ENCODE results near the gene GCLC. TPM values are rescaled to one million over a fixed set of nuclear protein-coding genes. Genes with fewer than 3 reads are reported as not detected.

GCLC gene
- polyA plus RNA-seq, 3 donors: 6.4 to 15.7 (median 10.1) TPM

DNA sequence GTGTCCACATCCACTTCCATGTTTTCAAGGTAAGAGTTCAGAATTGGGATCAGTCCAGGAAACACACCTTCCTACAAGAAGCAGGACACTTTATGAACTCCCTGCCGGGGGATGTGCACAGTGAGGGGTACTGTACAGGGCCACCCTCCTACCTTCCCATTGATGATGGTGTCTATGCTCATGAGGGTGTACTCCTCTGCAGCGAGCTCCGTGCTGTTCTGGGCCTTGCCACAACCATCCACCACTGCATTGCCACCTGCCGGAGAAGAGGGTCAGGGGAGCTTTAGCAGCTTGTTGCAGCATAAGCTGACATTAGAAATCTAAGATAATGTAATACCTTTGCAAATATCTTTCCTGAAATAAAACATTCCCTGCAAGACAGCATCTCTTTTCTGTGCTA is 44.8 kb downstream of the GCLC start:
- H3K27me3 ChIP-seq (ENCODE audit: control insufficient read depth in 2 of 2, insufficient read depth in 2 of 2, low read length in 2 of 2): no peaks in the 10 kb centered on the region
- intact Hi-C loops (cut with micrococcal nuclease): no loop called here
- no peaks in the 10 kb centered on the region for H4K20me1 ChIP-seq (ENCODE audit: insufficient read depth, low read length)
- no peak overlapping the region for H2AFZ ChIP-seq (ENCODE audit: insufficient read depth, low read depth, low read length, poor library complexity, severe bottlenecking)
- Mint-ChIP-seq H3K27ac (no peak overlapping the region), H3K36me3 (peaks cover 70 to 71% of the 10 kb centered on the region in 2 donors), H3K27me3 (ENCODE audit: low read depth in 3 of 3) (peaks cover 0 to 2% (median 0%) of the 10 kb centered on the region in 3 donors), H3K9me3 (no peaks in the 10 kb centered on the region), H3K4me3 (no peak overlapping the region), H3K4me1 (peaks cover 8% of the 10 kb centered on the region)
- H3K36me3 ChIP-seq (replicated peaks in 1 of 2; ENCODE audit: control insufficient read depth in 1 of 2, insufficient read depth in 2 of 2, low read length in 2 of 2): peaks cover 66 to 86% of the 10 kb centered on the region in 2 donors
- no peaks in the 10 kb centered on the region for H3K79me2 ChIP-seq (ENCODE audit: insufficient read depth, low read length)
- H3K27ac ChIP-seq (ENCODE audit: low read depth in 1 of 2, low read length in 2 of 2): no peak overlapping the region
- no peaks in the 10 kb centered on the region for H3K9me3 ChIP-seq (replicated peaks in 1 of 2; ENCODE audit: control insufficient read depth in 1 of 2, insufficient read depth in 1 of 2, low read length in 2 of 2)
- no peak overlapping the region for H3K4me3 ChIP-seq (replicated peaks in 1 of 3; ENCODE audit: low read depth in 2 of 3, low read length in 3 of 3)
- no peak for TF ChIP-seq CTCF (IDR thresholded peaks at IDR 0.05)
- DNase-seq: no peak
- peaks cover 4% of the 10 kb centered on the region in 2 donors for H3K4me1 ChIP-seq (ENCODE audit: control insufficient read depth in 1 of 2, insufficient read depth in 2 of 2, low read length in 2 of 2)
- no peak overlapping the region for H3K9ac ChIP-seq (ENCODE audit: insufficient read depth, low read length, poor library complexity, severe bottlenecking)
- 100% methylated on average over 1 of the region's 4 CpGs for WGBS (ENCODE audit: insufficient coverage)
- H3K4me2 ChIP-seq (replicated peaks; ENCODE audit: extremely low read depth, low read length, poor library complexity, severe bottlenecking): no peak overlapping the region

GRCh38 chr6:53499094-53499493 is 45.8 kb downstream of the GCLC start:
- Histone ChIP-seq H2AFZ (ENCODE audit: insufficient read depth, low read depth, low read length, poor library complexity, severe bottlenecking) (no peak overlapping the region), H3K4me2 (replicated peaks; ENCODE audit: extremely low read depth, low read length, poor library complexity, severe bottlenecking) (no peak overlapping the region), H3K27me3 (ENCODE audit: control insufficient read depth in 2 of 2, insufficient read depth in 2 of 2, low read length in 2 of 2) (no peaks in the 10 kb centered on the region), H3K27ac (ENCODE audit: low read depth in 1 of 2, low read length in 2 of 2) (no peak overlapping the region), H3K79me2 (ENCODE audit: insufficient read depth, low read length) (no peaks in the 10 kb centered on the region), H3K9ac (ENCODE audit: insufficient read depth, low read length, poor library complexity, severe bottlenecking) (no peak overlapping the region), H4K20me1 (ENCODE audit: insufficient read depth, low read length) (no peaks in the 10 kb centered on the region), H3K4me3 (replicated peaks in 1 of 3; ENCODE audit: low read depth in 2 of 3, low read length in 3 of 3) (no peak overlapping the region), H3K4me1 (ENCODE audit: control insufficient read depth in 1 of 2, insufficient read depth in 2 of 2, low read length in 2 of 2) (no peaks in the 10 kb centered on the region), H3K9me3 (replicated peaks in 1 of 2; ENCODE audit: control insufficient read depth in 1 of 2, insufficient read depth in 1 of 2, low read length in 2 of 2) (no peaks in the 10 kb centered on the region), H3K36me3 (replicated peaks in 1 of 2; ENCODE audit: control insufficient read depth in 1 of 2, insufficient read depth in 2 of 2, low read length in 2 of 2) (peaks cover 56 to 76% of the 10 kb centered on the region in 2 donors)
- H3K36me3 Mint-ChIP-seq: peaks cover 60 to 62% of the 10 kb centered on the region in 2 donors
- no peaks in the 10 kb centered on the region for H3K4me1 Mint-ChIP-seq
- no peak for TF ChIP-seq CTCF (IDR thresholded peaks at IDR 0.05)
- peaks cover 0 to 2% (median 0%) of the 10 kb centered on the region in 3 donors for H3K27me3 Mint-ChIP-seq (ENCODE audit: low read depth in 3 of 3)
- H3K27ac Mint-ChIP-seq: no peak overlapping the region
- DNase-seq: no peak
- no peaks in the 10 kb centered on the region for H3K9me3 Mint-ChIP-seq
- WGBS (ENCODE audit: insufficient coverage): 100% methylated on average over 2 of the region's 3 CpGs
- no peak overlapping the region for H3K4me3 Mint-ChIP-seq
- intact Hi-C loops (cut with micrococcal nuclease): loop anchor here in 1 of 2 donors (5.0 kb wide), 1 partner anchor 153 kb away; no protein-coding TSS in a partner anchor
